Frontal cortex (tissue), 4 donors: Measurements from ENCODE around the gene TMEM145. TPM values are rescaled to one million over a fixed set of nuclear protein-coding genes. Genes with fewer than 3 reads are reported as not detected.

Experiments
- DNase-seq, 2 donors: peaks; one replicate each; pipeline ENCODE4 v3.0.0; 2012; ENCODE audit warnings: low spot score in 2 of 2
- FAIRE-seq: peaks from 2 replicates; lab custom pipeline; 2012; peaks lifted over from hg19 to GRCh38; lab: Jason Lieb, UNC
- total RNA-seq: library from RNA; depleted of rRNA; stranded (reverse); fragments of >200 nt; gene quantifications from one replicate; pipeline ENCODE4 v1.2.3, GENCODE V29; 2014
- donor health status: control.
- donor health status: control.
- donor health status: control.

Gene TMEM145
- total RNA-seq, 1 donor from 2014 or later = 35.1 TPM

GRCh38 chr19:42287017-42287826 is 25.9 kb upstream of the TMEM145 start:
- DNase-seq = no peak
- FAIRE-seq = no peak

GRCh38 chr19:42287827-42288107 is 25.3 kb upstream of the TMEM145 start:
- no peak for DNase-seq
- no peak for FAIRE-seq

- FAIRE-seq = no peak
- no peak for DNase-seq
Observed at GRCh38 chr19:42288387-42288786, 24.7 kb upstream of the TMEM145 start.

GRCh38 chr19:42288881-42289555 is 24.1 kb upstream of the TMEM145 start:
- DNase-seq (no peak), FAIRE-seq (no peak)

GRCh38 chr19:42289556-42290041 is 23.5 kb upstream of the TMEM145 start:
- FAIRE-seq = no peak
- no peak for DNase-seq

- no peak for FAIRE-seq
Observed at GRCh38 chr19:42290136-42290522, 23.0 kb upstream of the TMEM145 start.

GRCh38 chr19:42290523-42291434 is 22.3 kb upstream of the TMEM145 start:
- no peak for DNase-seq
- no peak for FAIRE-seq

More at GRCh38 chr19:42290136-42290522, 23.0 kb upstream of the TMEM145 start:
- DNase-seq = no peak

- FAIRE-seq (no peak), DNase-seq (no peak)
Observed at GRCh38 chr19:42291435-42291810, 21.7 kb upstream of the TMEM145 start.

GRCh38 chr19:42292042-42292960 is 20.8 kb upstream of the TMEM145 start:
- FAIRE-seq = no peak
- no peak for DNase-seq

- no peak for FAIRE-seq
- no peak for DNase-seq
Observed at GRCh38 chr19:42292963-42293362, 20.1 kb upstream of the TMEM145 start.

- DNase-seq (no peak), FAIRE-seq (no peak)
Observed at GRCh38 chr19:42293540-42293939, 19.6 kb upstream of the TMEM145 start.

GRCh38 chr19:42293948-42294347 is 19.2 kb upstream of the TMEM145 start:
- FAIRE-seq (no peak), DNase-seq (no peak)

- no peak for FAIRE-seq
Observed at GRCh38 chr19:42294471-42295137, 18.5 kb upstream of the TMEM145 start.

GRCh38 chr19:42295342-42295741 is 17.8 kb upstream of the TMEM145 start:
- DNase-seq (no peak), FAIRE-seq (no peak)

More at GRCh38 chr19:42294471-42295137, 18.5 kb upstream of the TMEM145 start:
- no peak for DNase-seq

GRCh38 chr19:42295831-42296525 is 17.1 kb upstream of the TMEM145 start:
- DNase-seq (peak; percentile 72 to 82), FAIRE-seq (no peak)

GRCh38 chr19:42297039-42297438 is 16.1 kb upstream of the TMEM145 start:
- FAIRE-seq = no peak
- no peak for DNase-seq

GRCh38 chr19:42301646-42302203 is 11.4 kb upstream of the TMEM145 start, which contains the start of gene PRR19:
TSS of gene PRR19 (plus strand) at chr19:42302132. CDS start at chr19:42309585, 7,453 bp downstream.
- no peak for FAIRE-seq
- DNase-seq = no peak

GRCh38 chr19:42303101-42303464 is 10.0 kb upstream of the TMEM145 start:
- FAIRE-seq (no peak), DNase-seq (no peak)
